Head of caudate nucleus (tissue), 42 donors: ENCODE results near the gene SLC51A.
A peak's percentile ranks its signal among the peaks of the same experiment; 100 is the strongest.
"Not testable (repeated sequence)": the region's sequence is repeated elsewhere in the genome, so short reads cannot be mapped to it uniquely, and the experiment has no call there.

Experiments used
- DNase-seq, 42 donors: peaks; one replicate each; pipeline versions ENCODE4 v3.0.0 to v3.0.0-alpha.2; 2020 to 2021; ENCODE audit warnings: mixed read lengths in 7 of 42
- intact Hi-C: fragments of 100-400 bp; cut with DNase I; formaldehyde crosslinking; loops from one replicate; pipeline ENCODE4 v1.15.0; 2022

The SLC51A gene

DNA sequence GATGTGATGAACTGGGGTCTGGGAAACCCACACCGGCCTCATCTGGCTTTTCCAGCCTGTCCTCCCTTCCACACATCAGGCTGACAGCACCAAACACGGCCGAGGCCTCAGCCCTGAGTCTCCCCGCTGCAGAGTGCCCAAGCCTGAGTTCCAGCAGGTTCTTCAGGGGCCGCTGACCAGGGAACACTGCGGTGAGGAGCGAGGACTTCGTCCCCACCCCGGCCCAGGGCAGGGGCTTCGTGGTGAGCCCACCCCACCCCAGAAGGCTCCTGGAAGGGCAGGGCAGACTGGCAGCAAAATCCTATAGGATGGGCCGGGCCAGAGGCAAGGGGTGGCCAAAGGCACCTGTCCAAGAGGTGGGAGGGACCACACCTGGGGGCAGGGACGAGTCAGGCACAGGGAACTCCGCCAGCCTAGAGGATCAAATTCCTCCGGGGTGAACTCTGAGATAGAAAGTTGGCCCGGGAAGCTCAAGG is at the start of gene SLC51A:
Gene SLC51A (plus strand): TSS at position 446 of the 476 bp plus-strand sequence. CDS start 179 bp downstream, outside the sequence.
- DNase-seq = no peak
- intact Hi-C loops = no loop called here

DNA sequence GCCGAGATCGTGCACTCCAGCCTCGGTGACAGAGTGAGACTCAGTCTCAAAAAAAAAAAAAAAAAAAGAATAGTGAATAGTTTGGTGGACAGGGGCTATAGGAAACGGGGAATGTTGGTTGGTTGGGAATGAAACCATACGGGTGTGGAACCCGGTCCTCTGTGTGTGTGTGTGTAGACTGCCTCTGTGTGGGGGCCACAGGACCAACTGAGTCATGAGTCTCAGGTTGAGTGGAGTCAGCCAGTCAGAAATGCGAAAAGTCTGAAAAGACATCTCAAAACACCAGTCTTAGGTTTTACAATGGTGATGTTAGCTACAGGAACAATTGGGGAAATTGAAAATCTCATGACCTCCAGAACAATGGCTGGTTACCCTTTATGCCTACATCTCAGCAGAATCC is 49.6 kb upstream of the SLC51A start:
- intact Hi-C loops = no loop called here
- no peak for DNase-seq

- DNase-seq = no peak
- intact Hi-C loops = no loop called here
These were observed 47.4 kb upstream of the SLC51A start for GRCh38 chr3:196168808-196169391.

DNA sequence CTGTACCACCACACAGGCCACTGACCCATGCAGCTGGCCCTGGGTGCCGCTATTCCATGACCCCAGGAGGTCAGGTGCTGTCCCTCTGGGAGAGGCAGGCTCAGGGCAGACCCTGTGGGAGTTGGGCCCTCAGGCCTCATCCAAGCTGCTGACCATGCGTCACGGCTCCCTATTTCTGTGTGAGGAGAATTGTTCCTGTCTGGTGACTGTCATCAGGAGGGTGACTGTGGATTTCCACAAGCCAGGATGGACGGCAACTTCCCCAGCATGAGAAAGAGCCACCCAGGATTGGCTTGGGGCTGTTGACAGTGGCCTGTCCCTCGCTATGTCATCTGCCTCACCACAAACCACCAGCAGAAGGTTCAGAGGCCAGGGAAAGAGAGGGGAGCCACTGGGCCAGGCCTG is 46.5 kb upstream of the SLC51A start:
- no peak for DNase-seq
- intact Hi-C loops = no loop called here

DNA sequence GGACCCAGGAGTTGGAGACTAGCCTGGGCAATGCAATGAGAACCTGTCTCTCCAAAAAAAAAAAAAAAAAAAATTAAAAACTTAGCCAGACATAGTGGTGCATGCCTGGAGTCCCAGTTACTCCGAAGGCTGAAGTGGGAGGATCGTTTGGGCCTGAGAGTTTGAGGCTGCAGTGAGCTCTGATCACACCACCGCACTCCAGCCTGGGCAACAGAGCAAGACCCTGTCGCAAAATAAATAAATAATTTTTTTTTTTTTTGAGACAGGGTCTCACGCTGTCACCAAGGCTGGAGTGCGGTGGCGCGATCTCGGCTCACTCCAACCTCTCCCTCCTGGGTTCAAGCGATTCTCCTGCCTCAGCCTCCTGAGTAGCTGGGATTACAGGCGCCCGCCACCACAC is 46.0 kb upstream of the SLC51A start:
- DNase-seq, intact Hi-C loops: not testable (repeated sequence)

DNA sequence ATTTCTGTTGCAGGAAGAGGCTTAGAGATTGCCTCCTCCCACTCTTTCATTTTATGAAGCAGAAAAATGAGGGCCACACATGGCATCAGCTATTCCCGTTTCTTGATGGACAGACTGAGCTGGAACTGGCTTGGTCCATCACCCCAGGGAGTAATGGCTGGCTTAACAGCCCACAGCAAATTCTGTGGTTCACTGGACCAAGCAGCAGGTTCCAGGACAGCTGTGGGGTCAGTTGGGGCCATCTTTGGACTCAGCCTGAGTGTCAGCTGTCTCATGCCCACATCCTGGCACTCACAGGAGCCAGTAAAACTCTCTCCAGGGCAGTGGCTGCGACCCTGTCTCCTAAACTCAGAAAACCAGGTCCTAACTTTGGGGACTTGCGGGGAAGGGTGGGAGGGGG is 41.7 kb upstream of the SLC51A start:
- intact Hi-C loops = no loop called here
- no peak for DNase-seq

- DNase-seq = no peak
- intact Hi-C loops = no loop called here
These were observed 41.2 kb upstream of the SLC51A start for GRCh38 chr3:196175116-196175625.

DNA sequence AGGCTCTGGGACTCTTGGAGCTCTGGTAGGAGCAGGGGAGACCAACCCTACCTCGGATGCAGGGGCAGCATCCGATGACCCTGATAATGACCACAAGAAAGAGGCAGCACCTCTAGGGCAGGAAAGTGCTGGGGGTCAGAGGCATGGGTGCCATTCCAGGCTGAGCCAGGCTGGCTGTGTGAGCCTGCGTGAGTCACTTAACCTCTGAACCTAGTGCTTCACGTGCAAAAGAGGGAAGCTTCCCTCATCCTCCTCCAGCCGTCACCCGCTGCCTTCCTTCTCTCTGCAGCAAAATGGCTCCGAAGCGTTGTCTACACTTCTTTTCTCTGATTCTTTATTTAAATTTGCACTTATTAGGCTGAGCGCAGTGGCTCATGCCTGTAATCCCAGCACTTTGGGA is 40.6 kb upstream of the SLC51A start:
- DNase-seq = no peak
- intact Hi-C loops = no loop called here

GRCh38 chr3:196177567-196177966 is 38.8 kb upstream of the SLC51A start:
- intact Hi-C loops = no loop called here
- no peak for DNase-seq

- DNase-seq = no peak
- intact Hi-C loops = no loop called here
These were observed 38.4 kb upstream of the SLC51A start for GRCh38 chr3:196177967-196178366.

DNA sequence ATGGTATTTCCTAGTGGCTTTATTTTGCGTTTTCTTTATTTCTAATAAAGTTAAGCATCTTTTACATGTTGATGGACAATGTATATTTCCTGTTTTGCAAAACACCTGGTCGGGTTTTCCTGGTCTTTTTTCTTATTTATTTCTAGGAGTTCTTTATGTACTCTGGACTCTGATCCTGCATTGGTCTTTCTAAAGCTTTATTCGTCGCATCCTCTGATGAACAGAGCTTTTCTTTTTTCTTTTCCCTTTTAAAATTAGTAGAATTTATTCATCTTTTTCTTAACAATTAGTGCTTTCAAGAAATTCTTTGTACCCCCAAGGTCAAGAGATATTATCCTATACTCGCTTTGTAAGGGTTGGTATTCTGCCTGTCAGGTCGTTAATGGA is 37.3 kb upstream of the SLC51A start:
- DNase-seq = no peak
- intact Hi-C loops = no loop called here

DNA sequence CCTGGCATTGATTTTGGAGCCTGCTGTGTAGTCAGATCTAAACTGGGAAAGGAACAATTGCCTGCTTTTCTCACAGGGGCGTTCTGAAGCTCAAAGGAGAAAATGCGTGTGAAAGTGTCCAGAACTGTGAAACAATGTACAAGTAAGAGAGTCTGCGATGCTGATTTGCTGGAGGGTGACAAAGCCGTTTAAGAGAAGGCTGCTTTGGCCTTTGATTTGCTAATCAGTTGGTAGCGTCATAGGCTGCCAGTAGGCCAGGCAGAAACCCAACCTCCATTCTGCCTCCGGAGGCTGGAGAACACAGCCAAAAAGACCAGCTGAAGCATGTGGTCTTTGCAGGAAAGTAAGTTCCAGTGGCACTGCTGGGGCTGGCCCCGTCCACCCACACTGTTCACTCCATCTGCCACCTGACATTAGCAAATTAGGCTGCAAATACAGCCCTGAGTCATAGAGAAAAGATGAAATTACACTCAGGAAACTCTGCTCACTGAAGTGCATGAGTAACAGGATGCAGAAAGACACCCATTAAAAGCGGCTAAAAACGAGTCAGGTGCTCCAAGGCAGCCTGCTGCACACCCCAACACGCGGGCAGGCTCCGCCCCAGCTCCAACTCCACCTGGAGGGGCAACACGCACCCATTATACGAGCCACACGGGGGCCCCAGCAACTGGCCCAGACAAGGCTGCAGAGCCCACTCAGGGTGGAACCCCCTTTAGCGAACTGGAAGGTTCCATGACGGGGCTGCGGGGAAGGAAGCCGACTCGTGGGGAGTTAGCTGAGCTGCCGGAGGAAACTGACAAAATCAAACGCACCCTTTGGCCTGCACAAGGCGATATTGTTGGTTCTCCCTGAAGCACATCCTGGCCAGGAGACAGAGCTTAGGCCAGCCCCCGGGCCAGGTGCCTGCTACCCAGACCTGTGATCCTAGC is 36.7 kb upstream of the SLC51A start:
- intact Hi-C loops = no loop called here
- DNase-seq = peak; percentile 53 to 93 (median 78)

GRCh38 chr3:196180346-196180745 is 36.0 kb upstream of the SLC51A start:
- intact Hi-C loops = no loop called here
- no peak for DNase-seq

DNA sequence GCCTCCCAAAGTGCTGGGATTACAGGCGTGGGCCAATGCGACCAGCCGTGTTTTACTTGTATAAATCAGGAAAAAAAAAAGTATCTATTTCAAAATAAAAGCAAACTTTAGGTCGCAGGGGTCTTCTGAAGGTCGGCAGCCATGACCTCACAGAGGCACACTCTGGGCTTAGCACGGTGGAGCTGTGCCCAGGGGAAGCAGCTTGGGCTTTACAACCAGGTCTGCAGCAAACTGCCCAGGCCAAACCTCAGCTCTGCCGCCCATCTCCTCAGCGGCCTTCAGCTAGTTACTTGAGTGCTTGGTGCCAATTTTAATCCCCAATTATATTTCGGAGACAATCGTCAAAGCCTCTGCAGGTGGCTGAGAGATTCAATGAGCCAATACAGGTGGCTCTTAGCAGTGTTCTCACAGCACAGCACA is 35.2 kb upstream of the SLC51A start:
- no peak for DNase-seq
- intact Hi-C loops = no loop called here

- intact Hi-C loops = not testable (repeated sequence)
These were observed 32.2 kb upstream of the SLC51A start for GRCh38 chr3:196184169-196184432.

DNA sequence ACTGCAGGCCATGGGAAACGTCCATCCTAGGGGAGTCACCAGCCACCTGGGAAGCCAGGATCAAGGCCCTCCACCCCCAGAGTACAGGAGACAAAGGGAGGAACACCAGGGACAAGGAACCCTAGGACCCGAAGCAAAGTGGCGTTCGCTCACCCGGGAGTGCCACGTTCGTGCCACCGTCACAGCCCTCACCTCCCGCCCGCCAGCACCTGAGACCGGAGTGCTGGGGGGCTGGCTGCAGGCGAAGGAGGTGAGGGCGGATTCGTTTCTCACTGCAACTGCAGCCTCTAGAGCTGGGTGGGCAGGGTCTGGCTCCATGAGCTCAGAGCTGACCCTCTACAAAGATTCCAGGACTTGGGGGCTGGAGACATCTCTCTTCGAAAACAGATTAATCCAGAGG is 31.5 kb upstream of the SLC51A start:
- intact Hi-C loops = no loop called here
- DNase-seq = no peak

More at GRCh38 chr3:196184169-196184432, 32.2 kb upstream of the SLC51A start:
- not testable (repeated sequence) for DNase-seq

- DNase-seq = peak; percentile 32 to 84 (median 60)
- intact Hi-C loops = no loop called here
These were observed 29.4 kb upstream of the SLC51A start for GRCh38 chr3:196186651-196187573.

DNA sequence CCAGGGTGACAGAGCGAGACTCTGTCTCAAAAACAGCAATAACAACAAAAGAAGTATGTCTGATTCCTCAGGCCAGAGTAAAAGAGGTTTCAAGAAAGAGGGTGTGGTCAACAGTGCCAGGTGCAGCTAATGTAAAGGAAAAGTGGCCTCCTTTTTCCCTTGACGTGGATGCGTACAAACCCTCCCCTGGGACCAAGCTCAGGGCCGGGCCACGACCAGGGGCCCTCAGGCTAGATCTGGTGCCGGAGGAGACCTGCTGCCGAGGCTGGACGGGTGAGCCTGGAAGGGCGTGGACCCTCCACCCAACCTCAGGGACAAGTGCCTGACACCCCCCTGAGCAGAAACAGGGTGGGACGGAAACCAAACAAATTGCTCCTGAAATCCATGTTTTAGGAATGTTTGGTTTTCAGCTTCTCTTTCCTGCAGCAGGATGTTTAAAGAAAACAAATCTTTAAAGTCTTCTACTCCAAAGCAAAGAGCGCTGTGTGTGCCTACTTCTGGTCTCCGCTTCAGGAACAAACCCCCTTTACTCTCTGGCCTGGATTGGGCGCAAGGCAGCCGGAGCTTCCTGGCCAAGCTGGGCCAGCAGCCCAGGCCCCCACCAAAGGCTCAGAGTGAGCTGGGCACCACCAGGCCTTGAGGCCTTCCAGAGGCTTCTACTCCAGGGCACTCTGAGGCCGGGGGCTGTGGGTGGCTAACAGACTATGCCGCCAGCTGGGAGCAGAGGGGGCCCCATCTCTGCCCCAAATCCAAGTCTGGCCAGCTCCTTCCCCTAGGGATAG is 26.6 kb upstream of the SLC51A start:
- intact Hi-C loops = loop anchor here (5.0 kb wide), 1 partner anchor 107 kb away; the partner anchor contains the start of gene TFRC
- peak in 22 of 42 donors; percentile 10 to 74 (median 50) for DNase-seq
